SU-DHL-6 (cell line): ENCODE data around the gene SRP72.
"Not testable (repeated sequence)": the region's sequence is repeated elsewhere in the genome, so short reads cannot be mapped to it uniquely, and the experiment has no call there.

Experiments
- H2AFZ ChIP-seq: fragments of 200-600 bp; sonication (generic); 2 replicates; pipeline ENCODE4 v1.6.1; 2014; ENCODE audit warnings: low read depth, mild to moderate bottlenecking, moderate library complexity, mixed read lengths, antibody characterized with exemption, low read length; ENCODE audit not compliant: severe bottlenecking
- H3F3A ChIP-seq: fragments of 200-600 bp; shearing (Covaris generic); 2 replicates; pipeline ENCODE4 v1.6.0; 2016; ENCODE audit warnings: antibody characterized with exemption, mild to moderate bottlenecking; ENCODE audit not compliant: insufficient read depth
- H3K27ac ChIP-seq: fragments of 200-600 bp; sonication (generic); 2 replicates; pipeline ENCODE4 v1.5.1; 2016; ENCODE audit warnings: low read depth, mild to moderate bottlenecking, low read length, moderate library complexity, mixed read lengths
- H3K27me3 ChIP-seq: fragments of 200-600 bp; sonication (generic), shearing (Covaris generic); 2 replicates; pipeline ENCODE4 v1.6.0; 2014; ENCODE audit warnings: mild to moderate bottlenecking, low read length
- H3K36me3 ChIP-seq: fragments of 200-600 bp; sonication (generic); 2 replicates; pipeline ENCODE4 v1.6.1; 2014; ENCODE audit warnings: mild to moderate bottlenecking, low read length, mixed read lengths
- H3K4me2 ChIP-seq: fragments of 300-600, 200-600 bp; shearing (Covaris generic), sonication (generic); 2 replicates; pipeline ENCODE4 v1.6.0; 2014; ENCODE audit warnings: low read length, low read depth, mild to moderate bottlenecking; ENCODE audit not compliant: poor library complexity, severe bottlenecking
- H3K4me3 ChIP-seq: fragments of 200-600 bp; sonication (generic); 2 replicates; pipeline ENCODE4 v1.5.1; 2014; ENCODE audit warnings: antibody characterized with exemption, low read length, mild to moderate bottlenecking, mixed read lengths; ENCODE audit not compliant: insufficient read depth, poor library complexity, severe bottlenecking
- H3K79me2 ChIP-seq: fragments of 200-600 bp; sonication (generic); 2 replicates; pipeline ENCODE4 v1.6.1; 2014; ENCODE audit warnings: mild to moderate bottlenecking, low read length, moderate library complexity; ENCODE audit not compliant: insufficient read depth
- H3K9ac ChIP-seq: fragments of 200-600 bp; sonication (generic); 2 replicates; pipeline ENCODE4 v1.7.0; 2014; ENCODE audit warnings: mild to moderate bottlenecking, low read length
- H3K9me2 ChIP-seq: fragments of 200-600 bp; sonication (generic); replicated peaks from 2 replicates; pipeline ENCODE4 v1.6.1; 2014; ENCODE audit warnings: low read length; ENCODE audit not compliant: insufficient read depth
- H3K9me3 ChIP-seq: fragments of 200-600 bp; sonication (generic); 2 replicates; pipeline ENCODE4 v1.6.1; 2014; ENCODE audit warnings: low read length, mixed read lengths; ENCODE audit not compliant: insufficient read depth
- H4K20me1 ChIP-seq: fragments of 200-600 bp; sonication (generic); 2 replicates; pipeline ENCODE4 v1.6.1; 2014; ENCODE audit warnings: low read depth, mild to moderate bottlenecking, antibody characterized with exemption, low read length, moderate library complexity, mixed read lengths
- EZH2phosphoT487 ChIP-seq: fragments of 200-600 bp; sonication (generic), shearing (Covaris generic); conservative IDR thresholded peaks from 2 replicates; pipeline ENCODE4 v1.6.1; 2018; ENCODE audit warnings: mild to moderate bottlenecking, antibody characterized with exemption, low read length, moderate library complexity, mixed read lengths
- TF ChIP-seq, protein P1 (sequence below): fragments of 200-600 bp; sonication (generic); IDR thresholded peaks from one replicate; pipeline ENCODE4 v1.5.1; 2017; ENCODE audit warnings: antibody characterized with exemption, mild to moderate bottlenecking, low read length, moderate library complexity; ENCODE audit not compliant: insufficient read depth, poor library complexity, severe bottlenecking

The SRP72 gene

DNA sequence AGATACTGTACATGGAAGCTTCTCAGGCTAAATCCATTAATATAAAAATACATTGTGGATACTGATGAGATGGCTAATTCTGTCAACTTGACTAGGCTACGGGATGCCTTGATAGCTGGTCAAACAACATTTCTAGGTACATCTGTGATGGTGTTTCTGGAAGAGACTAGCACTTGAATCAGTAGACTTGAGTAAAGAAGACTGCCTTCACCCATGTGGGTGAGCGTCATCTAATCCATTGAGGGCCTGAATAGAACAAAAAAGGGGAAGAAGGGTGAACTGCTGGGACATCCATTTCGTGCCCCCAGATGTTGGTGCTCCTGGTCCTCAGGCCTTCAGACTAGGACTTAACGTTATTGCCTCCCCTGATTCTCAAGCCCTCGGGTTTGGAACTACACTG is 3.7 kb upstream of the SRP72 start:
- Histone ChIP-seq H3K9me2 (no peaks in the 10 kb centered on the region), H3K27ac (0 out of 2 replicates have a peak overlapping the region, but pooled peaks have one; percentile 11), H3K36me3 (peaks cover 5% of the 10 kb centered on the region; the same call in 1 of the 2 replicates), H3K4me2 (no peak overlapping the region), H4K20me1 (no peaks in the 10 kb centered on the region; the same call in 1 of the 2 replicates), H3K27me3 (no peaks in the 10 kb centered on the region), H3K79me2 (peaks cover 26% of the 10 kb centered on the region), H3K9me3 (no peaks in the 10 kb centered on the region), H3K4me3 (no peak overlapping the region), H3K9ac (no peak overlapping the region), H2AFZ (no peak overlapping the region), H3F3A (peaks cover 25% of the 10 kb centered on the region)
- no peak for TF ChIP-seq EZH2phosphoT487
- TF ChIP-seq, protein P1, sequence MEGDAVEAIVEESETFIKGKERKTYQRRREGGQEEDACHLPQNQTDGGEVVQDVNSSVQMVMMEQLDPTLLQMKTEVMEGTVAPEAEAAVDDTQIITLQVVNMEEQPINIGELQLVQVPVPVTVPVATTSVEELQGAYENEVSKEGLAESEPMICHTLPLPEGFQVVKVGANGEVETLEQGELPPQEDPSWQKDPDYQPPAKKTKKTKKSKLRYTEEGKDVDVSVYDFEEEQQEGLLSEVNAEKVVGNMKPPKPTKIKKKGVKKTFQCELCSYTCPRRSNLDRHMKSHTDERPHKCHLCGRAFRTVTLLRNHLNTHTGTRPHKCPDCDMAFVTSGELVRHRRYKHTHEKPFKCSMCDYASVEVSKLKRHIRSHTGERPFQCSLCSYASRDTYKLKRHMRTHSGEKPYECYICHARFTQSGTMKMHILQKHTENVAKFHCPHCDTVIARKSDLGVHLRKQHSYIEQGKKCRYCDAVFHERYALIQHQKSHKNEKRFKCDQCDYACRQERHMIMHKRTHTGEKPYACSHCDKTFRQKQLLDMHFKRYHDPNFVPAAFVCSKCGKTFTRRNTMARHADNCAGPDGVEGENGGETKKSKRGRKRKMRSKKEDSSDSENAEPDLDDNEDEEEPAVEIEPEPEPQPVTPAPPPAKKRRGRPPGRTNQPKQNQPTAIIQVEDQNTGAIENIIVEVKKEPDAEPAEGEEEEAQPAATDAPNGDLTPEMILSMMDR, result no peak

GRCh38 chr4:56464581-56464980 is 2.8 kb upstream of the SRP72 start:
- Histone ChIP-seq H3K9me2 (no peaks in the 10 kb centered on the region), H3K27ac (no peak overlapping the region), H2AFZ (no peak overlapping the region), H3K4me2 (peak overlapping the region; percentile 92), H3K36me3 (no peaks in the 10 kb centered on the region; the same call in 1 of the 2 replicates), H3K9ac (no peak overlapping the region), H3K9me3 (no peaks in the 10 kb centered on the region), H3K27me3 (no peaks in the 10 kb centered on the region), H3F3A (peaks cover 20% of the 10 kb centered on the region), H4K20me1 (no peaks in the 10 kb centered on the region; the same call in 1 of the 2 replicates), H3K79me2 (peaks cover 34% of the 10 kb centered on the region), H3K4me3 (no peak overlapping the region)
- TF ChIP-seq, protein P1, result no peak
- no peak for TF ChIP-seq EZH2phosphoT487

DNA sequence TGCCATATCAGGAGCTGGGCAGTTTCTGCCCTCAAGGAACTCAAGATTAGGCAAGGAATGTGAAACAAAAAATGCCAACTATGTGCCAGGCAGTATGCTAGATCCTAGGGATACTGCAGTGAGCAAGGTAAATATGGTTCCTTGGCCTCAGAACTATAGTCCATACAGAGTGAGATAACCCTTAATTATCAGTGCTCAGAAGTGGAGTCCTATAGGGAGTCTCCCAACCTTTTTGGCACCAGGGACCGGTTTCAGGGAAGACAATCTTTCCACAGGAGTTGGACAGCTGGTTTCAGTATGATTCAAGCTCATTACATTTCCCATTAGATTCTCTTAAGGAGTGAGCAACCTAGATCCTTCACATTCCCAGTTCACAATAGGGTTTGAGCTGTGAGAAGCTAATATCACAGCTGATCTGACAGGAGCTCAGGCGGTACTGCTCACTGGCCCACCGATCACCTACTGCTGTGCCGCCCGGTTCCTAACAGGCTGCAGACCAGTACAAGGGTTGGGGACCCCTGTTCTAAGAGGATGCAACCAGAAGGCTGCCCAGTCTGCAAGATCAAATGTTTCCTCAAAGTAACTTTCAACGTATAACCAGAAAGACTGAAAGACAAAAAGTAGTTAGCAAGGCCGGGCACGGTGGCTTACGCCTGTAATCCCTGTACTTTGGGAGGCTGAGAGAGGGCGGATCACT is 1.7 kb upstream of the SRP72 start:
- no peaks in the 10 kb centered on the region for H3K36me3 ChIP-seq
- H3K27me3 ChIP-seq, result no peaks in the 10 kb centered on the region
- H3K4me2 ChIP-seq, result peak overlapping the region; percentile 92

GRCh38 chr4:56466296-56466761 is 1.1 kb upstream of the SRP72 start:
- Histone ChIP-seq H3K79me2 (peaks cover 41% of the 10 kb centered on the region), H3K4me3 (peak overlapping the region; percentile 90), H3K9ac (peak overlapping the region; percentile 74), H3K4me2 (peak overlapping the region; percentile 92), H3F3A (peaks cover 20% of the 10 kb centered on the region)
- H3K27me3 ChIP-seq, H3K9me2 ChIP-seq, H4K20me1 ChIP-seq, H3K27ac ChIP-seq, H3K9me3 ChIP-seq, H2AFZ ChIP-seq, H3K36me3 ChIP-seq: not testable (repeated sequence)

More for the DNA sequence above, 1.7 kb upstream of the SRP72 start:
- TF ChIP-seq, protein P1, result no peak
- no peak for TF ChIP-seq EZH2phosphoT487
- H3K9ac ChIP-seq, result peak overlapping the region; percentile 74; the same call in 1 of the 2 replicates
- no peaks in the 10 kb centered on the region for H3K9me3 ChIP-seq
- H4K20me1 ChIP-seq, result no peaks in the 10 kb centered on the region; the same call in 1 of the 2 replicates
- no peak overlapping the region for H3K4me3 ChIP-seq
- no peak overlapping the region for H3K27ac ChIP-seq
- peaks cover 20% of the 10 kb centered on the region for H3F3A ChIP-seq
- H2AFZ ChIP-seq, result no peak overlapping the region
- H3K9me2 ChIP-seq, result no peaks in the 10 kb centered on the region
- peaks cover 41% of the 10 kb centered on the region for H3K79me2 ChIP-seq
